HepG2 (cell line): ENCODE data around the gene CEP164. TPM values are rescaled to one million over a fixed set of nuclear protein-coding genes. Genes with fewer than 3 reads are reported as not detected.

ENCODE experiments used
- ETS1 ChIP-seq: sonication (generic); formaldehyde crosslinking; IDR thresholded peaks from 2 replicates; pipeline ENCODE4 v1.4.0; 2020; ENCODE audit warnings: missing genetic modification reagents
- RNF219 ChIP-seq: sonication (generic); formaldehyde crosslinking; IDR thresholded peaks from 2 replicates; pipeline ENCODE4 v1.5.0; 2020; ENCODE audit warnings: mild to moderate bottlenecking, missing genetic modification reagents
- THAP9 ChIP-seq: sonication (generic); formaldehyde crosslinking; IDR thresholded peaks from 2 replicates; pipeline ENCODE4; 2020; ENCODE audit warnings: missing genetic modification reagents, mild to moderate bottlenecking, borderline replicate concordance
- ZNF136 ChIP-seq: sonication (generic); formaldehyde crosslinking; IDR thresholded peaks from 2 replicates; pipeline ENCODE4 v1.8.1; 2022; ENCODE audit warnings: low read depth, mild to moderate bottlenecking, moderate library complexity, missing genetic modification reagents
- ZNF275 ChIP-seq: sonication (generic); formaldehyde crosslinking; IDR thresholded peaks from 2 replicates; pipeline ENCODE4 v1.8.0; 2022; ENCODE audit warnings: missing genetic modification reagents, mild to moderate bottlenecking, inconsistent platforms, borderline replicate concordance
- ZNF672 ChIP-seq: sonication (generic); formaldehyde crosslinking; IDR thresholded peaks from 2 replicates; pipeline ENCODE4 v1.8.1; 2022; ENCODE audit warnings: missing genetic modification reagents
- polyA plus RNA-seq, 8 experiments: library from polyadenylated mRNA; depleted of rRNA in 3 of 8; stranded (reverse) in 7 of 8; unstranded in 1 of 8; fragments of >200 nt; fragmentation: Illumina TruSeq in 4 of 8; extraction: Trizol in 4 of 8; gene quantifications; 2 replicates each; pipeline versions ENCODE4 v1.2.1 to v1.2.3, GENCODE V29; 2011 to 2016; ENCODE audit warnings: low read depth in 4 of 8, missing spikeins in 1 of 8, mixed read lengths in 1 of 8; ENCODE audit not compliant: insufficient read depth in 1 of 8
- total RNA-seq, 5 experiments: library from RNA; depleted of rRNA; stranded (reverse); fragments of >200 nt; fragmentation: Illumina TruSeq; extraction: Trizol; gene quantifications; 2 replicates each; pipeline ENCODE4 v1.2.3, GENCODE V29; 2016; ENCODE audit warnings: low read depth in 1 of 5

The CEP164 gene
- total and polyA plus RNA-seq, 2 of the 13 experiments (the other 11 are each of a cell fraction or from before 2014, with no cell fraction given) = 11.4 to 15.2 TPM

GRCh38 chr11:117316197-117316961, 11.3 kb upstream of the CEP164 start, which contains the start of gene BACE1 (continued):
- TF ChIP-seq ETS1 (CRISPR knock-in tag) (no peak), RNF219 (CRISPR knock-in tag) (no peak), ZNF672 (CRISPR knock-in tag) (no peak), THAP9 (CRISPR knock-in tag) (peak; percentile 48; the same call in 1 of the 2 replicates), ZNF136 (CRISPR knock-in tag) (no peak), ZNF275 (peak; percentile 76; the same call in 1 of the 2 replicates)
